GM18502 (cell line): ENCODE data around the gene ADCY6.

ENCODE experiments used
- ATAC-seq: cut with Tn5 transposase; IDR thresholded peaks from one replicate; pipeline ENCODE4 v1.9.1; 2021; ENCODE audit warnings: mild to moderate bottlenecking; ENCODE audit not compliant: unreplicated experiment, poor library complexity

ADCY6 gene

GRCh38 chr12:48816143-48816854 lies 27.4 kb upstream of the ADCY6 start:
- ATAC-seq: no peak

GRCh38 chr12:48815126-48816110 lies 26.5 kb upstream of the ADCY6 start:
- peak; percentile 24 for ATAC-seq

- peak; percentile 82 for ATAC-seq
These were observed 25.6 kb upstream of the ADCY6 start for GRCh38 chr12:48814262-48815125.

- ATAC-seq: no peak
These were observed 24.8 kb upstream of the ADCY6 start for GRCh38 chr12:48813465-48814261.

GRCh38 chr12:48812389-48812788 lies 23.5 kb upstream of the ADCY6 start:
- ATAC-seq: no peak

GRCh38 chr12:48811437-48812090 lies 22.7 kb upstream of the ADCY6 start:
- ATAC-seq: no peak

- no peak for ATAC-seq
These were observed 22.1 kb upstream of the ADCY6 start for GRCh38 chr12:48810903-48811431.

- ATAC-seq: no peak
These were observed 19.1 kb upstream of the ADCY6 start for GRCh38 chr12:48807981-48808380.

- no peak for ATAC-seq
These were observed 14.8 kb upstream of the ADCY6 start for GRCh38 chr12:48803675-48804074.

- ATAC-seq: no peak
These were observed 12.1 kb upstream of the ADCY6 start for GRCh38 chr12:48800971-48801370.

GRCh38 chr12:48800457-48800856 lies 11.6 kb upstream of the ADCY6 start:
- ATAC-seq: no peak

GRCh38 chr12:48796976-48797375 lies 8.1 kb upstream of the ADCY6 start:
- no peak for ATAC-seq

- ATAC-seq: no peak
These were observed 6.9 kb upstream of the ADCY6 start for GRCh38 chr12:48795550-48796455.

GRCh38 chr12:48794870-48795269 lies 6.0 kb upstream of the ADCY6 start:
- no peak for ATAC-seq

- ATAC-seq: no peak
These were observed 4.8 kb upstream of the ADCY6 start for GRCh38 chr12:48793696-48794095.

- no peak for ATAC-seq
These were observed 1.0 kb upstream of the ADCY6 start for GRCh38 chr12:48789858-48790326.

GRCh38 chr12:48788524-48788853 lies 400 bp downstream of the ADCY6 start:
- ATAC-seq: no peak
